Measurements from ENCODE around the gene XAB2. TPM values are rescaled to one million over a fixed set of nuclear protein-coding genes. Genes with fewer than 3 reads are reported as not detected.

XAB2 gene
- total RNA-seq, 3 donors from 2014 or later = 41.3 to 49.0 (median 41.9) TPM

DNA sequence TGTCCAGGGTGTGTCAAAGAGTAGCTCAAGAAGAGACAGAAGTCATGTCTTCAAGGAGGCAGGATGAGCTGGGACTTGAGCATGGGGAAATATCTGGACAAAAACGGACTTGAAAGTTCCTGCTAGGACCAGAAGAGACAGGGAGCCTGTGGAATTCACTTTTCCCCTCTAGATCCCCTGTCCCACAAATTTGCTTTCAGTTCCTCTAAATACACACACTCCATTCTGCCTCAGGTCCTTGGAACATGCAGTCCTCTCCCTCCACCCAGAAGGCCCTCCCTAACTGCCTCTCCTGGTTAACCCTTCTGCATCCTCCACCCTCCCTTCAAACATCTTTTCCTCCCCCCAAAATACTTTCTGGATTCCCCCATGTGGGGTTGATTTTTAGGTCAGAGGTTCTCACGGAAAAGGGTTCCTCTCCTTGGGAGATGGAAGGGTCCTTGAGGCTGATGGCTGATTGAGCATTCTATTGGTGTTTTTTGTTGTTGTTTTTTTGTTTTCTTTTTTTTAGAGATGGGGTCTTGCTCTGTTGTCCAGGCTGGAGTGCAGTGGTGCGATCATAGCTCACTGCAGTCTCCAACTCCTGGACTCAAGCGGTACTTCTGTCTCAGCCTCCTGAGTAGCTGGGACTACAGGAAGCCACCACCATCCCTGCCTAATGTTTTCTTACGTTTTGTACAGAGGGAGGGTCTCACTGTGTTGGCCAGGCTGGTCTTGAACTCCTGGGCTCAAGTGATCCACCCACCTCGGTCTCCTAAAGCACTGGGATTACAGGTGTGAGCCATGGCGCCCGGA lies 32.6 kb upstream of the XAB2 start:
- TF ChIP-seq POLR2AphosphoS5 (IDR thresholded peaks at IDR 0.05) (no peak), POLR2A (IDR thresholded peaks at IDR 0.05) (no peak)
- TF ChIP-seq, protein P1, sequence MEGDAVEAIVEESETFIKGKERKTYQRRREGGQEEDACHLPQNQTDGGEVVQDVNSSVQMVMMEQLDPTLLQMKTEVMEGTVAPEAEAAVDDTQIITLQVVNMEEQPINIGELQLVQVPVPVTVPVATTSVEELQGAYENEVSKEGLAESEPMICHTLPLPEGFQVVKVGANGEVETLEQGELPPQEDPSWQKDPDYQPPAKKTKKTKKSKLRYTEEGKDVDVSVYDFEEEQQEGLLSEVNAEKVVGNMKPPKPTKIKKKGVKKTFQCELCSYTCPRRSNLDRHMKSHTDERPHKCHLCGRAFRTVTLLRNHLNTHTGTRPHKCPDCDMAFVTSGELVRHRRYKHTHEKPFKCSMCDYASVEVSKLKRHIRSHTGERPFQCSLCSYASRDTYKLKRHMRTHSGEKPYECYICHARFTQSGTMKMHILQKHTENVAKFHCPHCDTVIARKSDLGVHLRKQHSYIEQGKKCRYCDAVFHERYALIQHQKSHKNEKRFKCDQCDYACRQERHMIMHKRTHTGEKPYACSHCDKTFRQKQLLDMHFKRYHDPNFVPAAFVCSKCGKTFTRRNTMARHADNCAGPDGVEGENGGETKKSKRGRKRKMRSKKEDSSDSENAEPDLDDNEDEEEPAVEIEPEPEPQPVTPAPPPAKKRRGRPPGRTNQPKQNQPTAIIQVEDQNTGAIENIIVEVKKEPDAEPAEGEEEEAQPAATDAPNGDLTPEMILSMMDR (IDR thresholded peaks at IDR 0.05) = no peak
- no peaks in the 10 kb centered on the region for H3K9me3 ChIP-seq
- H3K4me3 ChIP-seq = no peak overlapping the region
- intact Hi-C loops (cut with DNase I; ENCODE audit: low total_unique reads) = no loop called here
- H3K27ac ChIP-seq = no peak overlapping the region
- H3K36me3 ChIP-seq = no peaks in the 10 kb centered on the region
- no peak for DNase-seq (ENCODE audit: low spot score in 2 of 2)
- H3K4me1 ChIP-seq = no peaks in the 10 kb centered on the region
- H3K27me3 ChIP-seq = no peaks in the 10 kb centered on the region

DNA sequence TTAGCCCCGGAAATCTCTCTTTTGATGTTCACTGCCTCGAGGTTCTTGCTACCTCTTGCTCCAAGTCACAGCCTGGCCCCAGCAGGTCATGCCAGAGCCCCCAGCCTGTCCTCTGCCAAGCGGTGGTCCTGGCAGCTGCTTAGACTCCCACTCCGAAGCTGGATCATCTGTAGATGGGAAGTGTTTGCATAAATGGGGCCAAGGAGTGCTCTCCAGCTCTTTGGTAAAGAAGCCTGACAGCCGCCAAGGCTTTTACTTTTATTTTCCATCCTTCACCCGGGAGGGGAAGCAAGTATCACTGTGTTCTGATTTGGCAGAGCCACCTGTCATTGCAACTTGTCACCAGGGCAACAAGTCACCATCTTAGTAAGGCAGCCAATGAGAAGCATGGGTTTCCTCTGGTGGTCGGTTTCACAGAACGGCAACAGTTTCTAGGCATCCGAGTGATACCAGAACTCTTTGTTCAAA lies 28.9 kb upstream of the XAB2 start:
- intact Hi-C loops (cut with DNase I; ENCODE audit: low total_unique reads) = no loop called here
- no peaks in the 10 kb centered on the region for H3K4me1 ChIP-seq
- TF ChIP-seq, protein P1 (IDR thresholded peaks at IDR 0.05) = no peak
- TF ChIP-seq POLR2AphosphoS5 (IDR thresholded peaks at IDR 0.05) (no peak), POLR2A (IDR thresholded peaks at IDR 0.05) (no peak)
- no peaks in the 10 kb centered on the region for H3K36me3 ChIP-seq
- H3K9me3 ChIP-seq = no peaks in the 10 kb centered on the region
- no peaks in the 10 kb centered on the region for H3K27me3 ChIP-seq
- no peak overlapping the region for H3K4me3 ChIP-seq
- H3K27ac ChIP-seq = no peak overlapping the region
- DNase-seq (ENCODE audit: low spot score in 2 of 2) = no peak

DNA sequence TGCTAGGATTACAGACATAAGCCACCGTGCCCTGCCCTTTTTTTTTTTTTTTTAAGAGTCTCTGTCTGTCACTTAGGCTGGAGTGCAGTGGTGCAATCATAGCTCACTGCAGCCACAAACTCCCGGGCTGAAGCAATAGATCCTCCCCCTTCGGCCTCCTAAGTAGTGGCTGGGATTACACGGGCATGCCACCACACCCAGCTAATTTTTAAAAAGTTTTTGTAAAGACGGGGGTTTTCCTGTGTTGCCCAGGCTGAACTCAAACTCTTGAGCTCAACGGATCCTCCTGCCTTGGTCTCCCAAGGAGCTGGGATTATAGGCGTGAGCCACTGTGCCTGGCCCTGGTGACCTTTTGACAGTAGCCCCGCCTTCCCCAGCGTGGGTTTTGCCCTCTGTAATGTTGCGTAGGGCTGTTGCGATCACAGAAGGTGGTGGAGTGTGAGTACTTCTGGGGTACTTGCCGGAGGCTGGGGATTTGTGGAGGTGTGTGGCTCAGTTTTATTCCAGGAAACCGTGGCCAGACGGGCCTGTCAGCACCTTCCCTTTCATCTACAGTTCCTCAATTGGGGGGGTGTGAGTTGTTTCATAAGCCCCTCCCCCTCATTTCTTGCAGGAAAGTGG lies 27.9 kb upstream of the XAB2 start:
- TF ChIP-seq POLR2AphosphoS5 (IDR thresholded peaks at IDR 0.05) (no peak), POLR2A (IDR thresholded peaks at IDR 0.05) (no peak)
- intact Hi-C loops (cut with DNase I; ENCODE audit: low total_unique reads) = loop anchor here (2.0 kb wide), 1 partner anchor 58 kb away; no protein-coding TSS in a partner anchor
- no peak overlapping the region for H3K27ac ChIP-seq

DNA sequence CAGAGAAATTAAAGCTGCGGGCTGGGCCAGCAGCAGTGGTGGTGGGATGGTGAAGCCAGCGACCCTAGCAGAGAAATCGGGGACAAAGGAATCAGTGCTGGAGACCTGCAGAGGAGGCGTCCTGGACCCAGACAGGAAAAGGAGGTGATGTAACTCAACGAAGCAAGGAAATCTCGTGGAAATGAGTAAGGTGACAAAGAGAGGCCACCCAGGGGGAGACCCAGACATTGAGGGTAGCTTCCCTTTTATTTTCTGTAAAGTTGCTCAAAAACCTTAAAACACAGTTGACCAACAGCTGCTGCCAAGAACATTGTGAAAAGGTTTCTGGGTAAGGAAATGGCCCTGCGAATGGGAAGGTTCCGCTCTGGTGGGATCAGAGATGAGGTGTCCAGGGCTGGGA lies 26.2 kb upstream of the XAB2 start:
- no peak for TF ChIP-seq POLR2A (IDR thresholded peaks at IDR 0.05)
- TF ChIP-seq, protein P1 (IDR thresholded peaks at IDR 0.05) = no peak

More for the DNA sequence above, 27.9 kb upstream of the XAB2 start:
- Histone ChIP-seq H3K27me3 (no peaks in the 10 kb centered on the region), H3K4me3 (no peak overlapping the region), H3K9me3 (no peaks in the 10 kb centered on the region), H3K4me1 (no peaks in the 10 kb centered on the region), H3K36me3 (no peaks in the 10 kb centered on the region)
- no peak for DNase-seq (ENCODE audit: low spot score in 2 of 2)

DNA sequence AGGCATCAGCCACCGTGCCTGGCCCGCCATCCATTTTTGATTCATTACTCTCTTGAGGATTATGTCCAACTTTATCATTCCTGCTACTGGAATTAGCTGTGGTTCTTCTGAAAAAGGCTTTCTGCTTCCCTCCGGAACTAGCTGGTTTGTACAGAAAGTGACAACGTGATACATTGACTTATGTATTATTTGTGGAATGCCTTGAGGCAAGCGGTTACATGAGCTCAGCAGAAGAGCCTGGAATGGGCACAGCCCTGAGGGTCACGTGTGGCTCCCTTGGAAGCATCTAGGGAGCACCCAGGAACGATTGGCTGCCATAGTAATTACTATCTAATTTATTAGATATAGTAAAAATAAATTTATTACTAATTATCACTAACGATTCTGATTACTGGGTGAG lies 25.1 kb upstream of the XAB2 start:
- DNase-seq (ENCODE audit: low spot score in 2 of 2) = no peak
- intact Hi-C loops (cut with DNase I; ENCODE audit: low total_unique reads) = no loop called here
- Histone ChIP-seq H3K4me1 (no peaks in the 10 kb centered on the region), H3K4me3 (no peak overlapping the region), H3K36me3 (no peaks in the 10 kb centered on the region), H3K27ac (peak overlapping the region; percentile 36 to 61), H3K27me3 (no peaks in the 10 kb centered on the region), H3K9me3 (no peaks in the 10 kb centered on the region)
- no peak for TF ChIP-seq POLR2A (IDR thresholded peaks at IDR 0.05)

More for the DNA sequence above, 26.2 kb upstream of the XAB2 start:
- no peaks in the 10 kb centered on the region for H3K9me3 ChIP-seq
- no peak overlapping the region for H3K4me3 ChIP-seq
- intact Hi-C loops (cut with DNase I; ENCODE audit: low total_unique reads) = no loop called here
- no peak overlapping the region for H3K27ac ChIP-seq
- DNase-seq (ENCODE audit: low spot score in 2 of 2) = no peak
- H3K27me3 ChIP-seq = no peaks in the 10 kb centered on the region
- H3K4me1 ChIP-seq = no peaks in the 10 kb centered on the region
- H3K36me3 ChIP-seq = no peaks in the 10 kb centered on the region

DNA sequence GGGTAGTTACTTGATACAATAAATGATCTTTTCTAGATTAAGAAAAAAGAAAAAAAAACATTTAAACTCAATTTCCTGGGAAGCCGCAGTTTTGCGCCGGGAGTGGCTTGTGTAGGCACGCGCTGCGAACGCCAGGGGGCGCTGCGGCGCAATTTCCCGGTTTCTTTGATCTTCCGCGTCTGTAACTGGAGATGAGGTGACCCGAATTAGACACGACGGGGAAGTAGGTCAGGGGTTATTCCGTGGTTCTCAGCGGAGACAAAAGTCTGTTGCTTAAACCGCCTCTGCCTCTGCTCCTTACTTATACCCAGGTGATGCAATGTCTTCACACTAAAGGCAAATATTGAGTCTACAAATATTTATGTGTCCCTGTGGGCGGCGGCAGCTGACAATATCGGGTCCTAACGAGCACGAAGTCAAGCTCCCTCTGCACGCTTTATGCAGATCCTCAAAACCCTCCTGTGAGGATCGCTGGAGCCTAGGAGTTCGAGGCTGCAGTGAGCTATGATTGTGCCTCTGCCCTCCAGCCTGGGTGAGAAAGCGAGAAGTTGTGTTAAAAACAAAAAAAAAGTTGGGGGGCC lies 22.8 kb upstream of the XAB2 start:
- Histone ChIP-seq H3K36me3 (no peaks in the 10 kb centered on the region), H3K4me1 (no peaks in the 10 kb centered on the region), H3K9me3 (no peaks in the 10 kb centered on the region), H3K4me3 (peak overlapping the region in 2 of 3 donors; percentile 17 to 45), H3K27me3 (no peaks in the 10 kb centered on the region), H3K27ac (peak overlapping the region in 1 of 2 donors; percentile 49)
- TF ChIP-seq, protein P1 (IDR thresholded peaks at IDR 0.05) = peak; percentile 96 to 98 (median 98)
- no peak for TF ChIP-seq POLR2A (IDR thresholded peaks at IDR 0.05)
- peak; percentile 49 to 59 (median 53) for TF ChIP-seq POLR2AphosphoS5 (IDR thresholded peaks at IDR 0.05)
- peak; percentile 85 to 92 for DNase-seq (ENCODE audit: low spot score in 2 of 2)
- intact Hi-C loops (cut with DNase I; ENCODE audit: low total_unique reads) = no loop called here
